PC-3 (cell line): ENCODE data around the gene PUM2. TPM values are rescaled to one million over a fixed set of nuclear protein-coding genes. Genes with fewer than 3 reads are reported as not detected.

ENCODE experiments used
- ATAC-seq: fragments of 200-7000 bp; cut with Tn5 transposase; 2 replicates; pipeline ENCODE4 v1.9.1; 2020; ENCODE audit warnings: mild to moderate bottlenecking, moderate library complexity
- BruUV-seq: library from RNA; stranded (reverse); fragments of 400-500 nt; replicated peaks from 2 replicates; lab custom pipeline; 2021; lab: Mats Ljungman, UMichigan
- CTCF ChIA-PET: fragments of 300-600 bp; sonication (Branson Sonifier 250); formaldehyde crosslinking; loops from one replicate; lab custom pipeline; 2022; ENCODE audit warnings: antibody characterized with exemption; lab: Charles Lee
- POLR2A ChIA-PET: fragments of 300-600 bp; sonication (Branson Sonifier 250); formaldehyde crosslinking; loops from one replicate; lab custom pipeline; 2022; ENCODE audit warnings: antibody characterized with exemption; ENCODE audit not compliant: unreplicated experiment; lab: Charles Lee
- DNase-seq: peaks from one replicate; pipeline ENCODE4 v3.0.0-alpha.2; 2015
- H2AFZ ChIP-seq: fragments of 300-600 bp; sonication (generic); 2 replicates; pipeline ENCODE4 v1.6.0; 2016; ENCODE audit warnings: antibody characterized with exemption, low read length
- H3F3A ChIP-seq: fragments of 300-600 bp; sonication (generic); one replicate; pipeline ENCODE4 v1.6.0; 2017; ENCODE audit warnings: antibody characterized with exemption, low read length, control low read depth, mild to moderate bottlenecking; ENCODE audit not compliant: unreplicated experiment
- H3K27ac ChIP-seq: fragments of 300-600 bp; sonication (generic); 2 replicates; pipeline ENCODE4 v1.5.1; 2016; ENCODE audit warnings: mild to moderate bottlenecking, low read length
- H3K27me3 ChIP-seq: fragments of 300-600 bp; sonication (generic); 2 replicates; pipeline ENCODE4 v1.6.1; 2016; ENCODE audit warnings: low read length, mixed read lengths
- H3K36me3 ChIP-seq: fragments of 300-600 bp; sonication (generic); 2 replicates; pipeline ENCODE4 v1.6.1; 2016; ENCODE audit warnings: low read depth, mixed run types, low read length, mixed read lengths
- H3K4me1 ChIP-seq: fragments of 300-600 bp; sonication (generic); 2 replicates; pipeline ENCODE4 v1.5.1; 2016; ENCODE audit warnings: low read length; ENCODE audit not compliant: insufficient read depth
- H3K4me2 ChIP-seq: fragments of 300-600 bp; sonication (generic); 2 replicates; pipeline ENCODE4 v1.6.0; 2016; ENCODE audit warnings: low read length
- H3K4me3 ChIP-seq: fragments of 300-600 bp; sonication (generic); 2 replicates; pipeline ENCODE4 v1.5.1; 2016; ENCODE audit warnings: mild to moderate bottlenecking, low read length, mixed read lengths
- H3K79me2 ChIP-seq: fragments of 300-600 bp; sonication (generic); 2 replicates; pipeline ENCODE4 v1.6.1; 2017; ENCODE audit warnings: low read length, mixed read lengths
- H3K9ac ChIP-seq: fragments of 300-600 bp; sonication (generic); 2 replicates; pipeline ENCODE4 v1.6.0; 2016; ENCODE audit warnings: mild to moderate bottlenecking, low read length
- H3K9me2 ChIP-seq: fragments of 300-600 bp; sonication (generic); replicated peaks from 2 replicates; pipeline ENCODE4 v1.6.1; 2016; ENCODE audit warnings: mixed run types, low read length, mixed read lengths
- H3K9me3 ChIP-seq: fragments of 300-600 bp; sonication (generic); 2 replicates; pipeline ENCODE4 v1.6.1; 2016; ENCODE audit warnings: low read length, mixed read lengths
- H4K20me1 ChIP-seq: fragments of 300-600 bp; sonication (generic); 2 replicates; pipeline ENCODE4 v1.6.1; 2016; ENCODE audit warnings: low read length, mixed read lengths
- EZH2 ChIP-seq: fragments of 300-600 bp; sonication (generic); IDR thresholded peaks from one replicate; pipeline ENCODE4 v1.6.1; 2017; ENCODE audit warnings: antibody characterized with exemption, mild to moderate bottlenecking, low read length; ENCODE audit not compliant: unreplicated experiment
- EZH2phosphoT487 ChIP-seq: fragments of 300-600 bp; sonication (generic); IDR thresholded peaks from 2 replicates; pipeline ENCODE4 v1.6.1; 2018; ENCODE audit warnings: mild to moderate bottlenecking, antibody characterized with exemption, low read length, borderline replicate concordance
- intact Hi-C: fragments of 100-400 bp; cut with micrococcal nuclease; formaldehyde crosslinking; loops from 2 replicates; pipeline ENCODE4 v1.9.0; 2023
- total RNA-seq: library from RNA; depleted of rRNA; stranded (reverse); fragments of >200 nt; gene quantifications from 2 replicates; pipeline ENCODE4 v1.2.3, GENCODE V29; 2014
- TF ChIP-seq, protein P1 (sequence below): fragments of 300-600 bp; sonication (generic); conservative IDR thresholded peaks from 2 replicates; pipeline ENCODE4 v1.5.1; 2017; ENCODE audit warnings: antibody characterized with exemption, low read depth, mild to moderate bottlenecking, low read length

The PUM2 gene
- total RNA-seq, 1 experiment from 2014 or later: 14.9 TPM

DNA sequence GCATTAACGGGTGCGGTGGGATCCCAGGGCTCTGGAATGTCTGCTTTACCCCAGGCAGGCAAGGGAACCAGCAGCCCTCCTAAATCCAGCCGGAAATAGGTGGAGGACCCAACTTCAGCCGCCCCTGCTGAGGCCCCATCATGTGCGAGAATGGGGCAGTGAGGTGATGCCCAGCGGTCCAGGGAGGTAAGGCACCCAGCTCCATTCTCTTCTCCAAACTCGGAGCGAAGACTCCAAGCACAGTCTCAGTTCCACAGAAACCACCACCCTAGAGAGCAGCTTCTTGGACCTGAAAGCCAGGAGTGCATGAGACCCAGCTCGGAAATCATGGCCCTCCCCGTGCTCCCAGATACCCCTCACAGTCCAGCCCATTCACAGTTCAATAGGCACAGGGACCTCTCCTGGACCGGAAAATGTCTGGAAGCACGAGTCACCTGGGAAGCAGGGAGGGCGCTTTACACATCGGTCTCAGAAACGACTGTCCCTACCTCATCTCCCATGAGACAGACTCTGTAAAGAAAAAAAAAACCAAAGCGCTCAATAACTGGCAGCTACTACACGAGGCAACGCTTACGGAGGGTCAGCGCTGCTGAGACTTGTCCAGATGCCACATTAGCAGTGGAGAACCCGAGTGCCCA lies 127.8 kb downstream of the PUM2 start:
- Histone ChIP-seq H3K4me1 (peaks cover 47% of the 10 kb centered on the region), H4K20me1 (peaks cover 44% of the 10 kb centered on the region), H3F3A (no peaks in the 10 kb centered on the region), H3K79me2 (peaks cover 70% of the 10 kb centered on the region), H3K9ac (peak overlapping the region; percentile 89), H3K9me2 (no peaks in the 10 kb centered on the region), H3K27me3 (no peaks in the 10 kb centered on the region), H3K4me2 (peak overlapping the region; percentile 86), H3K4me3 (peak overlapping the region; percentile 78), H2AFZ (peak overlapping the region; percentile 28), H3K27ac (peak overlapping the region; percentile 73), H3K9me3 (no peaks in the 10 kb centered on the region), H3K36me3 (peaks cover 17% of the 10 kb centered on the region)
- no peak for TF ChIP-seq EZH2phosphoT487
- TF ChIP-seq, protein P1, sequence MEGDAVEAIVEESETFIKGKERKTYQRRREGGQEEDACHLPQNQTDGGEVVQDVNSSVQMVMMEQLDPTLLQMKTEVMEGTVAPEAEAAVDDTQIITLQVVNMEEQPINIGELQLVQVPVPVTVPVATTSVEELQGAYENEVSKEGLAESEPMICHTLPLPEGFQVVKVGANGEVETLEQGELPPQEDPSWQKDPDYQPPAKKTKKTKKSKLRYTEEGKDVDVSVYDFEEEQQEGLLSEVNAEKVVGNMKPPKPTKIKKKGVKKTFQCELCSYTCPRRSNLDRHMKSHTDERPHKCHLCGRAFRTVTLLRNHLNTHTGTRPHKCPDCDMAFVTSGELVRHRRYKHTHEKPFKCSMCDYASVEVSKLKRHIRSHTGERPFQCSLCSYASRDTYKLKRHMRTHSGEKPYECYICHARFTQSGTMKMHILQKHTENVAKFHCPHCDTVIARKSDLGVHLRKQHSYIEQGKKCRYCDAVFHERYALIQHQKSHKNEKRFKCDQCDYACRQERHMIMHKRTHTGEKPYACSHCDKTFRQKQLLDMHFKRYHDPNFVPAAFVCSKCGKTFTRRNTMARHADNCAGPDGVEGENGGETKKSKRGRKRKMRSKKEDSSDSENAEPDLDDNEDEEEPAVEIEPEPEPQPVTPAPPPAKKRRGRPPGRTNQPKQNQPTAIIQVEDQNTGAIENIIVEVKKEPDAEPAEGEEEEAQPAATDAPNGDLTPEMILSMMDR: no peak
- TF ChIP-seq EZH2: no peak
- ATAC-seq (no peak), DNase-seq (peak; percentile 54)
- CTCF ChIA-PET: interaction anchor here (0.7 to 0.9 kb wide), 2 partner anchors 10 to 68 kb away, joined by 3 read pairs; no protein-coding TSS in a partner anchor
- intact Hi-C loops: no loop called here
- POLR2A ChIA-PET: interaction anchor here (0.6 to 0.7 kb wide), 2 partner anchors 10 to 28 kb away, joined by 4 read pairs; no protein-coding TSS in a partner anchor
- TSS peak; percentile 47 for BruUV-seq

- peaks cover 54% of the 10 kb centered on the region for H3K4me1 ChIP-seq
- BruUV-seq: no TSS peak
- POLR2A ChIA-PET: interaction anchor here (0.6 to 0.7 kb wide), 2 partner anchors 10 to 28 kb away, joined by 4 read pairs; no protein-coding TSS in a partner anchor
Measured at GRCh38 chr2:20222014-20222768, 128.5 kb downstream of the PUM2 start.

More at GRCh38 chr2:20222014-20222768, 128.5 kb downstream of the PUM2 start:
- Histone ChIP-seq H3K9ac (peak overlapping the region; percentile 89), H3K36me3 (peaks cover 17% of the 10 kb centered on the region), H3K27ac (peak overlapping the region; percentile 73), H2AFZ (no peak overlapping the region), H3K79me2 (peaks cover 77% of the 10 kb centered on the region), H3F3A (no peaks in the 10 kb centered on the region), H3K4me3 (peak overlapping the region; percentile 78), H3K9me3 (no peaks in the 10 kb centered on the region), H3K4me2 (peak overlapping the region; percentile 86), H4K20me1 (peaks cover 48% of the 10 kb centered on the region), H3K9me2 (no peaks in the 10 kb centered on the region), H3K27me3 (no peaks in the 10 kb centered on the region)
- intact Hi-C loops: no loop called here
- ATAC-seq (no peak), DNase-seq (peak; percentile 41)
- TF ChIP-seq, protein P1: no peak
- TF ChIP-seq EZH2 (no peak), EZH2phosphoT487 (no peak)
- CTCF ChIA-PET: interaction anchor here (0.9 kb wide), 1 partner anchor 69 kb away, joined by 3 read pairs; no protein-coding TSS in a partner anchor
